Astrocyte of the spinal cord (primary cell): ENCODE data around the gene PRTFDC1.
A peak's percentile ranks its signal among the peaks of the same experiment; 100 is the strongest.

Experiments used
- DNase-seq: peaks from one replicate; pipeline ENCODE4 v3.0.0; 2011; ENCODE audit warnings: low read depth, low spot score
- H3K4me3 ChIP-seq: 2 replicates; pipeline ENCODE4 v1.5.1; 2011; ENCODE audit warnings: low read depth, mild to moderate bottlenecking, low read length, moderate library complexity
- CTCF ChIP-seq: IDR thresholded peaks from 2 replicates; pipeline ENCODE4 v1.5.1; 2012; ENCODE audit warnings: low read depth, mild to moderate bottlenecking, low read length, inconsistent platforms
- in situ Hi-C: cut with HindIII; loops from 2 replicates; pipeline ENCODE4 v1.10.0; 2017; ENCODE audit warnings: low sequenced_read_pairs

The PRTFDC1 gene

GRCh38 chr10:24952143-24952706 lies at the start of gene PRTFDC1:
Gene PRTFDC1, minus strand, starts transcription at chr10:24952606. Its CDS starts 31 bp downstream, at chr10:24952575.
- DNase-seq: no peak
- H3K4me3 ChIP-seq: peak within 1 kb of the TSS; percentile 47
- in situ Hi-C loops: no loop called here
- TF ChIP-seq CTCF: peak; percentile 33

GRCh38 chr10:24998044-24998443 lies 45.6 kb upstream of the PRTFDC1 start:
- TF ChIP-seq CTCF: no peak
- DNase-seq: no peak
- H3K4me3 ChIP-seq: no peak overlapping the region
- in situ Hi-C loops: no loop called here

GRCh38 chr10:24995072-24995471 lies 42.7 kb upstream of the PRTFDC1 start:
- no peak for DNase-seq
- H3K4me3 ChIP-seq: no peak overlapping the region
- in situ Hi-C loops: no loop called here
- no peak for TF ChIP-seq CTCF

GRCh38 chr10:24993237-24993958 lies 41.0 kb upstream of the PRTFDC1 start:
- DNase-seq: no peak
- no peak overlapping the region for H3K4me3 ChIP-seq
- in situ Hi-C loops: no loop called here
- TF ChIP-seq CTCF: no peak

- DNase-seq: no peak
Measured at GRCh38 chr10:24992512-24993133, 40.2 kb upstream of the PRTFDC1 start.

GRCh38 chr10:24991298-24991697 lies 38.9 kb upstream of the PRTFDC1 start:
- TF ChIP-seq CTCF: no peak
- H3K4me3 ChIP-seq: no peak overlapping the region
- in situ Hi-C loops: no loop called here
- no peak for DNase-seq

More at GRCh38 chr10:24992512-24993133, 40.2 kb upstream of the PRTFDC1 start:
- TF ChIP-seq CTCF: no peak
- in situ Hi-C loops: no loop called here
- H3K4me3 ChIP-seq: no peak overlapping the region
